SK-N-SH (cell line): Measurements from ENCODE around the gene PRKACG. TPM values are rescaled to one million over a fixed set of nuclear protein-coding genes. Genes with fewer than 3 reads are reported as not detected.

Experiments
- CTCF ChIA-PET: fragments of 300-600, 350-600 bp; formaldehyde crosslinking; extraction: SDS; loops from one replicate; lab custom pipeline; 2021; lab: Yijun Ruan, JAX
- POLR2A ChIA-PET: fragments of 350-600 bp; sonication (Branson Sonifier 250); formaldehyde crosslinking; extraction: SDS; loops from one replicate; lab custom pipeline; 2020; ENCODE audit warnings: antibody characterized with exemption, inconsistent platforms; lab: Yijun Ruan, JAX
- DNase-seq: peaks from one replicate; pipeline ENCODE4 v3.0.0; 2012
- H2AFZ ChIP-seq: fragments of 200-600 bp; sonication (generic); 2 replicates; pipeline ENCODE4 v1.8.1; 2016; ENCODE audit warnings: antibody characterized with exemption, mild to moderate bottlenecking, low read depth
- H3F3A ChIP-seq: fragments of 200-600 bp; sonication (generic); replicated peaks from 2 replicates; pipeline ENCODE3; 2016; ENCODE audit warnings: antibody characterized with exemption, mild to moderate bottlenecking; ENCODE audit not compliant: insufficient read depth
- H3K27ac ChIP-seq, 2 experiments: fragments of 200-500 bp in 1 of 2; fragments of 200-600 bp in 1 of 2; sonication (Bioruptor generic) in 1 of 2; sonication (generic), shearing (Covaris generic) in 1 of 2; 2 replicates each; pipeline versions ENCODE4 v1.5.1 to v1.6.1; 2014 to 2016; ENCODE audit warnings: low read depth in 2 of 2, inconsistent platforms in 1 of 2, low read length in 1 of 2, mild to moderate bottlenecking in 1 of 2, mixed read lengths in 1 of 2
- H3K27me3 ChIP-seq: fragments of 200-600 bp; sonication (generic), shearing (Covaris generic); 2 replicates; pipeline ENCODE4 v1.6.1; 2016; ENCODE audit warnings: mixed run types; ENCODE audit not compliant: insufficient read depth
- H3K36me3 ChIP-seq, 2 experiments: fragments of 200-500 bp in 1 of 2; fragments of 200-600 bp in 1 of 2; sonication (Bioruptor generic) in 1 of 2; sonication (generic) in 1 of 2; replicated peaks in 1 of 2; 2 replicates each; pipeline versions ENCODE3 to v1.5.1; 2014 to 2016; ENCODE audit warnings: low read length in 1 of 2, mild to moderate bottlenecking in 1 of 2; ENCODE audit not compliant: insufficient read depth in 2 of 2, control insufficient read depth in 1 of 2
- H3K4me1 ChIP-seq, 2 experiments: fragments of 200-500 bp in 1 of 2; fragments of 200-600 bp in 1 of 2; sonication (Bioruptor generic) in 1 of 2; sonication (generic), shearing (Covaris generic) in 1 of 2; 2 replicates each; pipeline versions ENCODE4 v1.5.1 to v1.6.1; 2014 to 2016; ENCODE audit warnings: low read depth in 1 of 2, low read length in 1 of 2, mixed run types in 1 of 2; ENCODE audit not compliant: insufficient read depth in 2 of 2, control insufficient read depth in 1 of 2
- H3K4me2 ChIP-seq: fragments of 200-600 bp; sonication (generic), shearing (Covaris generic); 2 replicates; pipeline ENCODE4 v1.6.1; 2017; ENCODE audit warnings: mixed run types
- H3K4me3 ChIP-seq, 2 experiments: fragments of 200-500 bp in 1 of 2; fragments of 200-600 bp in 1 of 2; sonication (Bioruptor generic) in 1 of 2; sonication (generic), shearing (Covaris generic) in 1 of 2; 2 replicates each; pipeline versions ENCODE4 v1.5.1 to v1.8.1; 2014 to 2016; ENCODE audit warnings: low read depth in 2 of 2, inconsistent platforms in 1 of 2, low read length in 1 of 2, mild to moderate bottlenecking in 1 of 2, mixed read lengths in 1 of 2, moderate library complexity in 1 of 2
- H3K79me2 ChIP-seq: fragments of 200-600 bp; sonication (generic); 2 replicates; pipeline ENCODE4 v1.8.1; 2017; ENCODE audit warnings: mild to moderate bottlenecking; ENCODE audit not compliant: insufficient read depth
- H3K9ac ChIP-seq: fragments of 200-600 bp; sonication (generic); 2 replicates; pipeline ENCODE4 v1.6.1; 2017; ENCODE audit warnings: mixed run types
- H3K9me2 ChIP-seq: fragments of 200-600 bp; sonication (generic); 2 replicates; pipeline ENCODE4 v1.6.1; 2017; ENCODE audit warnings: mixed run types
- H3K9me3 ChIP-seq: fragments of 200-600 bp; sonication (generic); 2 replicates; pipeline ENCODE4 v1.6.1; 2017; ENCODE audit warnings: mixed run types, mild to moderate bottlenecking, moderate library complexity
- H4K20me1 ChIP-seq: fragments of 200-600 bp; sonication (generic); 2 replicates; pipeline ENCODE4 v1.6.1; 2017; ENCODE audit warnings: mild to moderate bottlenecking, mixed run types; ENCODE audit not compliant: insufficient read depth
- CHD2 ChIP-seq: fragments of 150-350 bp; IDR thresholded peaks from 2 replicates; pipeline ENCODE4 v1.6.1; 2018; ENCODE audit warnings: low read length; ENCODE audit not compliant: partially characterized antibody
- EP300 ChIP-seq, 2 experiments: IDR thresholded peaks; 2 replicates each; pipeline versions ENCODE4 v1.4.0 to v1.6.1; 2012; ENCODE audit warnings: borderline replicate concordance in 1 of 2, low read depth in 1 of 2, low read length in 1 of 2
- EZH2phosphoT487 ChIP-seq: fragments of 200-600 bp; sonication (generic); IDR thresholded peaks from 2 replicates; pipeline ENCODE4 v1.6.1; 2017; ENCODE audit warnings: low read depth, mixed run types, mild to moderate bottlenecking, antibody characterized with exemption, moderate library complexity, borderline replicate concordance
- FOXJ3 ChIP-seq: sonication (generic); formaldehyde crosslinking; IDR thresholded peaks from 2 replicates; pipeline ENCODE4 v1.5.1; 2020; ENCODE audit warnings: mild to moderate bottlenecking, missing genetic modification reagents
- FOXM1 ChIP-seq: IDR thresholded peaks from 2 replicates; pipeline ENCODE4 v1.4.0; 2012; ENCODE audit warnings: low read depth, mild to moderate bottlenecking
- IRF3 ChIP-seq: fragments of 150-350 bp; IDR thresholded peaks from 2 replicates; pipeline ENCODE4 v1.6.1; 2016; ENCODE audit warnings: mild to moderate bottlenecking, low read depth, low read length
- MEF2A ChIP-seq: IDR thresholded peaks from 2 replicates; pipeline ENCODE4 v1.4.0; 2012; ENCODE audit warnings: low read depth, borderline replicate concordance
- NFIC ChIP-seq: IDR thresholded peaks from 2 replicates; pipeline ENCODE4 v1.4.0; 2012; ENCODE audit warnings: borderline replicate concordance
- POLR2AphosphoS5 ChIP-seq: IDR thresholded peaks from 2 replicates; pipeline ENCODE4 v1.6.1; 2012; ENCODE audit warnings: low read depth, low read length
- RCOR1 ChIP-seq: fragments of 150-350 bp; IDR thresholded peaks from 2 replicates; pipeline ENCODE4 v1.6.1; 2017; ENCODE audit warnings: antibody characterized with exemption, low read length
- RXRA ChIP-seq: IDR thresholded peaks from 2 replicates; pipeline ENCODE4 v1.4.0; 2012; ENCODE audit warnings: low read depth, mild to moderate bottlenecking, borderline replicate concordance
- TCF12 ChIP-seq: IDR thresholded peaks from 2 replicates; pipeline ENCODE4 v1.4.0; 2012
- TEAD4 ChIP-seq: IDR thresholded peaks from 2 replicates; pipeline ENCODE4 v1.4.0; 2012; ENCODE audit warnings: mild to moderate bottlenecking, borderline replicate concordance; ENCODE audit not compliant: insufficient read depth
- YY1 ChIP-seq: IDR thresholded peaks from 2 replicates; pipeline ENCODE4 v1.4.0; 2012; ENCODE audit warnings: low read depth, mild to moderate bottlenecking
- ZBTB33 ChIP-seq: IDR thresholded peaks from 2 replicates; pipeline ENCODE4 v1.4.0; 2012; ENCODE audit warnings: low read depth, borderline replicate concordance
- WGBS: methylation state at CpG from one replicate; pipeline ENCODE4 v1.1.6; 2017; ENCODE audit warnings: low lambda C conversion rate; 5-methylcytosine and 5-hydroxymethylcytosine counted together
- polyA plus RNA-seq, 3 experiments: library from polyadenylated mRNA; depleted of rRNA; stranded (reverse); fragments of >200 nt; gene quantifications; 2 replicates each; pipeline ENCODE4 v1.2.3, GENCODE V29; 2012
- TF ChIP-seq, protein P1 (sequence below): IDR thresholded peaks from 2 replicates; pipeline ENCODE4; 2012
- TF ChIP-seq, protein P2 (sequence below): IDR thresholded peaks from 2 replicates; pipeline ENCODE4 v1.4.0; 2012; ENCODE audit warnings: low read depth

PRKACG gene
- polyA plus RNA-seq, 1 of the 3 experiments (the other 2 are of a cell fraction): not detected

GRCh38 chr9:69045821-69046220 lies 31.9 kb upstream of the PRKACG start:
- Histone ChIP-seq H3K9me3 (no peaks in the 10 kb centered on the region), H3K9me2 (no peaks in the 10 kb centered on the region), H3K4me2 (no peak overlapping the region), H3K9ac (no peak overlapping the region), H4K20me1 (no peaks in the 10 kb centered on the region), H3K27me3 (no peaks in the 10 kb centered on the region), H3K27ac (no peak overlapping the region), H3K4me3 (no peak overlapping the region), H3K79me2 (no peaks in the 10 kb centered on the region), H3K4me1 (peaks cover 7 to 9% of the 10 kb centered on the region in 2 experiments; a peak in 2 of 4 replicates), H3F3A (no peaks in the 10 kb centered on the region), H2AFZ (no peak overlapping the region), H3K36me3 (peaks cover 3 to 7% of the 10 kb centered on the region in 2 experiments)
- POLR2A ChIA-PET: no interaction called here
- 98% methylated on average over 4 of the region's 4 CpGs for WGBS
- no peak for DNase-seq
- TF ChIP-seq MEF2A (no peak), ZBTB33 (no peak), RCOR1 (no peak), NFIC (no peak), YY1 (no peak), EP300 (IDR thresholded peaks at IDR 0.05; ENCODE audit: borderline replicate concordance in 1 of 2, low read depth in 1 of 2, low read length in 1 of 2) (no peak), EZH2phosphoT487 (no peak), CHD2 (no peak), RXRA (no peak), FOXJ3 (CRISPR knock-in tag) (no peak), IRF3 (no peak), TCF12 (no peak), TEAD4 (no peak), FOXM1 (no peak), POLR2AphosphoS5 (no peak)
- TF ChIP-seq, protein P1, sequence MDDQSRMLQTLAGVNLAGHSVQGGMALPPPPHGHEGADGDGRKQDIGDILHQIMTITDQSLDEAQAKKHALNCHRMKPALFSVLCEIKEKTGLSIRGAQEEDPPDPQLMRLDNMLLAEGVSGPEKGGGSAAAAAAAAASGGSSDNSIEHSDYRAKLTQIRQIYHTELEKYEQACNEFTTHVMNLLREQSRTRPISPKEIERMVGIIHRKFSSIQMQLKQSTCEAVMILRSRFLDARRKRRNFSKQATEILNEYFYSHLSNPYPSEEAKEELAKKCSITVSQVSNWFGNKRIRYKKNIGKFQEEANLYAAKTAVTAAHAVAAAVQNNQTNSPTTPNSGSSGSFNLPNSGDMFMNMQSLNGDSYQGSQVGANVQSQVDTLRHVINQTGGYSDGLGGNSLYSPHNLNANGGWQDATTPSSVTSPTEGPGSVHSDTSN: no peak
- TF ChIP-seq, protein P2, sequence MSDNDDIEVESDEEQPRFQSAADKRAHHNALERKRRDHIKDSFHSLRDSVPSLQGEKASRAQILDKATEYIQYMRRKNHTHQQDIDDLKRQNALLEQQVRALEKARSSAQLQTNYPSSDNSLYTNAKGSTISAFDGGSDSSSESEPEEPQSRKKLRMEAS: no peak
- TF ChIP-seq, all 33 proteins: peak for 0
- CTCF ChIA-PET: interaction anchor here (1.4 to 3.3 kb wide), 5 partner anchors 8 to 147 kb away, joined by 4 to 14 read pairs (median 10); partner anchors contain the start of gene FXN
